GM18907 (cell line): ENCODE measurements around the gene DACH1.
A peak's percentile ranks its signal among the peaks of the same experiment; 100 is the strongest.
"Not testable (repeated sequence)": the region's sequence is repeated elsewhere in the genome, so short reads cannot be mapped to it uniquely, and the experiment has no call there.

Source experiments
- ATAC-seq: cut with Tn5 transposase; IDR thresholded peaks from one replicate; pipeline ENCODE4 v1.9.1; 2021; ENCODE audit warnings: mild to moderate bottlenecking, moderate library complexity; ENCODE audit not compliant: unreplicated experiment

Gene DACH1

GRCh38 chr13:71866335-71867130 is 471 bp downstream of the DACH1 start:
- peak; percentile 42 for ATAC-seq

- peak; percentile 16 for ATAC-seq
These were observed 1.1 kb downstream of the DACH1 start for GRCh38 chr13:71865874-71866334.

- no peak for ATAC-seq
These were observed 1.8 kb downstream of the DACH1 start for GRCh38 chr13:71864986-71865873.

GRCh38 chr13:71864094-71864985 is 2.7 kb downstream of the DACH1 start:
- ATAC-seq, result no peak

GRCh38 chr13:71863254-71863865 is 3.6 kb downstream of the DACH1 start:
- no peak for ATAC-seq

GRCh38 chr13:71862459-71862943 is 4.5 kb downstream of the DACH1 start:
- ATAC-seq, result no peak

GRCh38 chr13:71861769-71862458 is 5.1 kb downstream of the DACH1 start:
- ATAC-seq, result no peak

- ATAC-seq, result no peak
These were observed 6.4 kb downstream of the DACH1 start for GRCh38 chr13:71860547-71861138.

GRCh38 chr13:71858647-71859046 is 8.4 kb downstream of the DACH1 start:
- no peak for ATAC-seq

- no peak for ATAC-seq
These were observed 10.4 kb downstream of the DACH1 start for GRCh38 chr13:71856548-71857043.

GRCh38 chr13:71854401-71854800 is 12.6 kb downstream of the DACH1 start:
- no peak for ATAC-seq

GRCh38 chr13:71853725-71854124 is 13.3 kb downstream of the DACH1 start:
- no peak for ATAC-seq

- ATAC-seq, result no peak
These were observed 14.3 kb downstream of the DACH1 start for GRCh38 chr13:71852736-71853135.

GRCh38 chr13:71851498-71852409 is 15.2 kb downstream of the DACH1 start:
- no peak for ATAC-seq

- no peak for ATAC-seq
These were observed 25.0 kb downstream of the DACH1 start for GRCh38 chr13:71842003-71842402.

GRCh38 chr13:71838842-71839241 is 28.2 kb downstream of the DACH1 start:
- no peak for ATAC-seq

- ATAC-seq, result not testable (repeated sequence)
These were observed 29.4 kb downstream of the DACH1 start for GRCh38 chr13:71837582-71837981.

GRCh38 chr13:71831716-71832115 is 35.3 kb downstream of the DACH1 start:
- no peak for ATAC-seq
